GM18508 (cell line): ENCODE results near the gene DDN.

Experiments
- ATAC-seq: cut with Tn5 transposase; IDR thresholded peaks from one replicate; pipeline ENCODE4 v1.9.1; 2021; ENCODE audit warnings: moderate number of reproducible peaks; ENCODE audit not compliant: insufficient read depth, unreplicated experiment

Gene DDN

DNA sequence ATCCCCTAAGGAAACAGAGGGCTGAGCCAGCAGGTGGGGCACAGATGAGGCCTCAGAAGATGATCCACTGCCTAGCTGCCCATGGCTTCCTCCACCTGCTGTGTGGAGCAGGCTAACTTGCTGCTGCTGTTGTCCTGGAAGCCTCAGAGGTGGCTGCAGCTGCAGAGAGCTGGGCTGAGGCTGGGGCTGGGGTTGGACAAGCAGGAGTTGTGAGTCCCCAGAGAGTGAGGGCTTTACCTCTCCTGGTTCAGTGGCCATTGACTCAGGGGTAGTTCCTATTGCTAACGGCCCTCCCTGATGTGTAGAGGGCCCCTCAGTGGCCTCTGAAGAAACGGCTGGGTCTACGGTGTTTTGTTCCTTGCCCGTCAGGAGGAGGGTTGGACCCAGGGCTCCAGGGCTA, 33.1 kb upstream of the DDN start:
- ATAC-seq = no peak

DNA sequence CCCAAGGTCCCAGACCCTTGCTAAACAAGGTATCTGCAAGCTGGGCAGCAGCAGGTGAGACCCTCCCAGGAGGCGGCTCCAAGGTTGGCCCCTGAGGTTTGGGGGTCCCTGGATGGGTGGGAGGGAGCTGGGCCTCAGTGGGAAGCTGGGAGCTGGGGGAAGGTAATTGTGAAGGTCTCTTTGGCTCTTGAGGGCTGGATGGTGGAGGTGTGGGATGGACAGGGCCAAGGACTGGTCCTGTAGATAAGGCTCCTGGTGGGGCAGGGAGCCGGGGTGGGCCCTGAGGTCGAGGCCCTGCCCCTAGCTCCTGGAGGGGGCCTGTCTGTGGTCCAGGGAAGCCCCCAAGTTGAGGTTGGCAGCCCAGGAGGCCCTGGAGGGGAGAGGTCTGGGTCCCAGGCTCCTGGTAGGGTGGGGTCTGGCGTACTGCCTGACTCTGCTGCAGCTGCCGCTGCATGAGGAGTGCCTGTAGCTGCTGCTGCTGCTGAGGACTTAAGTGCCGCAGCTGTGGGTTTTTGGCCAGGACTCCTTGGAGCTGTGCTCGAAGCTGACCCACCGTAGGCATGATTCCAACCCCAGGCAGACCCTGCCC, 32.5 kb upstream of the DDN start:
- no peak for ATAC-seq

DNA sequence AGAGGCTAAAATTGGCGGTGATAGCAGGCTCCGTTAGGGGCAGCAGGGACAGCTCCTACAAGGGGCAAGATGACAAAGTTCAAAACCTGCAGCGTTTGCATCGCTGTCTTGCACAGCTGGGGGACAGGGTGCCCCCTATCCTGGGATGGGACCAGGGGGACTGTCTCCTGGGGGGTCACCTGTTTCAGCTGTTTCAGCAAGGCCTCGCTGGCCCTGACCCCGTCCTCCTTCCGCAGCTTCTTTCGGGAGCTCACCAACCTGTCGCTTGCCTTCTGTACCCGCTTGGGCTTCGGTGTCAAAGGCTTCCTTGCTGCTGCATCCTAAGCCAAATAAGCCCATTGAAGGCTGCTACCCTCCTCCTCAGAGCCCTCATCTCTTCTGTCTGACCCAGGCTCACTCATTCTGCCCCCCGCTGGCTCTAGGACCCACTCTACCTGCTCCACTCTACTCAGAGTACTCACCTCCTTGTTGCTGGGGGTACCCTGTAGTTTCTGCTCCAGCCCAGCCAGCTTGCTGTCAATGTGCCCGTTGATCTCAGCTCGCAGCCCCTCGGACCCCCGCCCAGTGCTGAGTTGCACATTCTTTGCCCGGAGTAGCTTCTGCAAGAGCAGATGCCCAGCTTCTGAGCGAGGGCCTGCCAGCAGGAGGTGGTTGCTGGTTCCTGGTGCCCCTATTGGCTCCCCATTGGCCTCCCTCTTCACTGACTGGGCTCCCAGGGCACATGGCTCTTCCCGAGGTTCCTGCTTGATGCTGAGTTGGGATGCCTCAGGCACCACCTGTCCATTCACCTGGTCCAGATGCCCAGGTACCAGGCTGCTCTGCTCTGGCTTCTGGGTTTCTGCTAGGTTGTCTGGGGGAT, 31.8 kb upstream of the DDN start:
- no peak for ATAC-seq

DNA sequence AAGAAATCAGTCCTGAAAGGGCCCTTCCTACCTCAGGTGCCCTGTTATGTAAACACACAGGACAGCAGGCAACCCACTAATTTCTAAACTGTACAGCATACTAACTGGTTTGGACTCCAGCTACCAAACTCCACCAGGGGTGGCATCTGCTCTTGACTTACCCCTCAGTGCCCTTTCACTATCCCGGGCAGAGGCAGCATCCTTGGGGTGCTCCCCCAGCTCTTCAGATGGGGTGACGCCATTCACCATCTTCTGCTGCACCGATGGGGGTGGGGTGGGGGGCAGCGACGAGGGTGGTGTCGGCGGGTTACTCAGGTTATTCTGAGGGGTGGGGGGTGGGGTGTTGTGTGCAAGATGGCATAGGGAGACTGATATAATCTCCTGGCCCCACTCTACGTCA, 30.9 kb upstream of the DDN start:
- no peak for ATAC-seq

DNA sequence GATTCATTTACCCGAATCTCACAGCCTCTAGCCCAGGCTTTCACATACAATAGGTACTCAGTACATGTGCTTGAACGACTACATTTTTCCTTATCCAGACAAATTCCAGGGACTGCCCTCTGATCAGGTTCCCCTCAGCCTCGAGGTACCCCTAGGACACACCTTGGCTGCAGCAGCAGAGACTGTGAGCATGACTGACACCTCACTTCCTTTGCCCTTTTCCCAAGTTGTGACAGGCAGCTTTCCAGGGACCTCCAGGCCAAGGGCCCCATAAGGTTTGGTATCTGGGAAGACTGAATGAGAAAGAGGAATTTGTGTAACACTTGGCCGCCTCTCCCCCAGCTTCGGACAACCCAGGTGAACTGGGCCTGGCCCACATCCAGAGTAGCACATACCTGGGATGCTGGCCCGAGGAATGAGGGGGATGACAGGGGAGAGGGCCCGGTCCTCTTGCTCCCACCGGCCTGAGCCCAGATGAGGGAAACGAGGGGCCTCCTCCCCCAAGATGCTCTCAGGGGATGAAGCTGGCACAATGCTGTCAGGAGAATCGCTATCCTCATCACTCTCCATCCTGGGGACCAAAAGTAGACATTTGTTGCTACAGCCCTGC, 29.6 kb upstream of the DDN start:
- ATAC-seq = no peak

DNA sequence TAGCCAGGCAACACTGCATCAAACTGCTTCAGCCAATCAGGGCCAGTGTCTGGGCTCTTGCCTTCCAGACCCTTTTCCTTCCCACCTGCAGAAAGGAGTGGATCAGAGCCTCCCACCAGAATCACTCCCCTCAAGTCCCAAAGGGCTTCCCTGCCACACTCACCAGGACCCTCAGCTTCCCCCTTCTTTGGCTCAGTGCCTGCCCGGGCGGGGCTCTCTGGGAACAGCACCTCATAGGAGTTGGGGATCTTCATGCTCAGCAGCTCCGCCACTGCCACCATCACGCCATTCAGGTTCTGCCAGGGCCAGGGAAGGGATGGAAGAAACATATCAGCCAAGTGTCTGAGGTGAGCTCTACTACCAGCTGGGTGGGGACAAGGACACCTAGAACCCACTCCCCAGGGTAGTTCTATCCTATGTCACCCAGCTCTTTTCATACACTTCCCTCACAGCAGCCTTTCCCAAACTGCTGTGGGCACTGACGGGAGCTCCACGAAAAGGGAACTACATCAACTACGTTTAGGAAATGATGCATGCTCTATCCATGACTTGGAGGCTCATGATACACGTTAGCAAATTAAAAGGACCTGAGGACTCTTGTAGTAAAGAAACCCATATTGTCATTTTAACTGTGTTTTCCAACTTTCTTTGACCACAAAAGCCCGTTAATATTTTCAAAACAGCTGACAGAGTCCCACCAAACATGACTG, 28.8 kb upstream of the DDN start:
- no peak for ATAC-seq

DNA sequence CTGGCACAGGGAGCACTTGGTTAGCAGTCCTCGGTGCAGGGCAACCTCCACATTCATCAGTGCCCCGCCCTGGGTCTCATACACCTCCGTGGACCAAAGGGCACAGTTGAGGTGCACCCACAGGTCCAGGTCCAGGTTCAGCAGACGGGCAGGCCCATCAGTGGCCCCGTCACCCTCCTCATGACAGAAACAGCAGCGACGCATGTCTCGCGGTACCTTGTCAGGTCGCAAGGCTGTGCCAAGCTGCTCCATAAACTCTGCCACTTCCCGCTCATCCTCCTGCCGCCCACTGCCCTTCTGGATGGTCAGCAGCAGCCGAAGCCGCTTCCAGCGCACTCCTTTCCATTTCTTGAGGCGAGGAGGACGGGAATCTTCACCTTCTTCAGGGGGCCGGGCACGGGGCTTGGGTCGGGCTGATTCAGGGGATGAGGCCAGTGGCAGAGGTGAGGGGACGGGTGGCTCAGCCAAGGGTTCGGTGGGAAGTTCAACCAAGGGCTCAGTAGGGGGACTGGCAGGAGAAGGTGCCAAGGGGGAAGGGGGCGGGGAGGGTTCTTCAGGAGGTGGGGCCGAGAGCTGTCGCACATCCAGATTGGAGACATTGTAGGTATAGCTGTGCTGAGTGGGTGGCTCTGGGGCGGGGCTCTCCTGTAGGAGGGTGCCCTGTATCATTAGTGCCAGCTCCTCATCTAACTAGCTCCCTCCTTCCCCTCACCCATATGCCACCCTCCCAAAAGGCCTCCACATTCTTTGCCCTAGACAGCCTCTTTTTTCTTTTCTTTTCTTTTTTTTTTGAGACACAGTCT, 27.7 kb upstream of the DDN start:
- ATAC-seq = no peak

DNA sequence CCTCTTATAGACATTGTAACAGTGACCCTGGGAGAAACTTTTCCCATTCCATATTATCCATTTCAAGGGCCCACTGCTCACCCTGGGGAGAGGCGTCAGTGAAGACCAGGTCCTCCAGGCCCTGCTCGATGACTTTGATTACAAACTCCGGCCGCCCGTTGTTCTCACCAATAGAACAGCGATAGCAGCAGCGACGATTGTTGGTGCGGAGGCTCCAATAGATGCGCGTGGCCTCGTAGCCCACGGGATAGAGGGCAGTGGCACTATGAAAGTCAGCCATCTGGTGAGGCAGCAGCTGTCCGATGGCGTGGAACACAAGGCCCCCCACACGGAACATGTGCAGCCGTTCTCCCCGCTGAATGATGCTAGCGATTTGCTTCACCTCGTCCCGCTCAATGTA, 26.9 kb upstream of the DDN start:
- ATAC-seq = no peak

DNA sequence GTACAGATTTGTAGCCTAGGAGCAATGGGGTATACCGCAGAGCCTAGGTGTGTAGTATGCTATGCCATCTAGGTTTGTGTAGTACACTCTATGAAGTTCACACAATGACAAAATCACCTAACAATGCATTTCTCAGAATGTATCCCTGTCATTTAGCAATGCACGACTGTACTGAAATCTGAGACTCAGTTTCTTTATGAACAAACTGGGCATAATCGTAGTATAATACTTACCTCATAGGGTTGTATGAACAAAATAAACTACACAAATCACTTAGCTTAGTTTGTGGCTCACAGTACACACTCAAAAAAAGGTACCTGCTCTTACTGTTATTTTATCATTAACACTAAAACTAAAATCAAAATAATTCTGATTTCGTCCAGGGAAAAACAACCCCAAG, 26.3 kb upstream of the DDN start:
- no peak for ATAC-seq

DNA sequence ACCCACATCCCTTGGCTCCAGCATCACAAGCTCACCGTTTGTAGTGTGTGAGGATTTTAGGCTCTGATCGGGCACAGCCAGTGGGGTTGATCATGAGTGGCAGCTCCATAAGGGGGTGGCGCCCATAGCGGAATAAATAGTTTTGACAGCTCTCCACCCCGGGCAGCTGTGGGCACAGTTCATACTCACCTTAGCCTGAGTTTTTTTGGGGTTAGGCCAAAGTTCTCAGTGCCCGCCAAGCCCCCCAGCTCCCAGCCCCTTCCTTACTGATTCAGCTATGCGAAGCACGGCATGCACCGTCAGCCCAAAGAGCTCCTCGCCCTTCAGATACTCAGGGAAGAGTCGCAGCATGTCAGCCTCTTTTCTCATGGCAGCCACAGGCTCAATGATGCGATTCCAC, 25.4 kb upstream of the DDN start:
- ATAC-seq = no peak

DNA sequence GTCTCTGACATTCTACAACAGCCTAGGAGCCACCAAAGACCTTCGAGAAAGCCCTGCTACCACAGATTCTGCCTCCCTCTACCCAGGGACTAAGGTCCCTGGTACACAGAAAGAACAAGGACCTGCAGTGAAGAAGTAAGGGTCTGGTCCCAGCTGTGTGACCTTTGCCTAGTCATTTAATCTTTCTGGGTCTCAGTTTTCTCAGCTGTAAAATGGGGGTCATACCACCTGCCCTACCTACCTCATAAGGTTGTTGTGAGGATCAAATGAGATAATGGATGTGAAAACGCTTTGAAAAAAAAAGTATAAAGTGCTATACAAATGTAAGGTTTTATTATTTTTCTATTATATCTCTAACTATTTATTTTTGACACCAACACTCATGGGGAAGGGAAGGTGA, 24.6 kb upstream of the DDN start:
- ATAC-seq = no peak

DNA sequence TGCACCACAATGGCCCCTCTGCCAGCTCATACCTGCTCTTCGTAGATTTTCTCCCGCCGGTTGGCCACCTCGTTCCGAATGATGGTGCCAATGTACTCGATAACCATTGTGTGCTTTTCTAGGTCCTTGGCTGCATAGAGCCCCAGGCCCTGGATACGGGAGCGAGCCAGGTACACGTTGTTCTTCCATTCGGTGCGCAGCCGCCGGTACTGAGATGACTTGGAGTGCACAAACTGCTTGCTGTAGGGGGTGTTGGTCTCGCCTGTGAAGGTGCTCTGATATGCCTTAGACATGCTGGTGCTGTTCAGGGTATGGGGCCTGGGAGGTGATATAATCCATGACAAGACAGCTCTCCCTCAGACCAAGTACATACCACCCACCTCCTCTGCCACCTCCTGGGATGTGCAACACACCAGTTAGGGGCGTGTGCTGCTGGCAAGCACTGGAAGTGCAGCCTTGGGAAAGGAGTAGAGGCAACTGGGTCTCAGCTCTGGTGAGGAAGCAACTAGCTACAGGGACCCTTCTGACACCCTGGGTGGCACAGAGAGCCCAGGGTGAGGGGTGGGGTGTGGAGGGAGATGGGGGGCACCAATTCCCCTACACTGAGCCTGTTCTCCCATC, 23.5 kb upstream of the DDN start:
- ATAC-seq = no peak

DNA sequence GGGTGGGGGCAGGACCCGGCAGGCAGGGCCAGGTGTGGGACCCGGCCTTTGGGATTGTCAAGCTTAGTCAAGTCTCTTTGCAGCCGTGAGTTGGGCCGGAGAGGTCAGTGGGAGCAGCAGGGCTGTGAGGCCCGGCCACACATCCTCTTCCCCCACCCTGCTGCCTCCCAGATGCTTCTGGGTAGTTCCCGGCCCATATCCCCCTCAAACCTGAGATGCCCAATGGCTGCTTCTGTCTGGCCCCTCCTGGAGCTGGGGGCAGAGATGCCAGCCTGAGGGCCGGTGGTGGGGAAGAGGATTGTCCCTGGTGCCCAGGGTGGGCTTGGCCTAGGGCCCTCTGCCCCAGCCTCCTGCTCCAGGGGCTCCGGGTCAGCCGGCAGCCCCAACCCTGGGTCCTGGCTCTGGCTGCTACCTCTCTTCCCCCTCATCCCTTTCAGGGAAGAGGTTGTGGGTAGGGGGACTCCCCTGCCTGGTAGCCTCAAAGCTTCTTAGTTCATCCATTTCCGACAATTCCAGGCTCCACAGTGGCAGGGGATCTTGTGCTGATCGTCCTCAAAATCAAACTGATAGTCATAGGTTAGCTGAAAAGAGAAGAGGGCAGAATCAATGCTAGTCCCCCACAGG, 22.2 kb upstream of the DDN start:
- ATAC-seq = no peak

DNA sequence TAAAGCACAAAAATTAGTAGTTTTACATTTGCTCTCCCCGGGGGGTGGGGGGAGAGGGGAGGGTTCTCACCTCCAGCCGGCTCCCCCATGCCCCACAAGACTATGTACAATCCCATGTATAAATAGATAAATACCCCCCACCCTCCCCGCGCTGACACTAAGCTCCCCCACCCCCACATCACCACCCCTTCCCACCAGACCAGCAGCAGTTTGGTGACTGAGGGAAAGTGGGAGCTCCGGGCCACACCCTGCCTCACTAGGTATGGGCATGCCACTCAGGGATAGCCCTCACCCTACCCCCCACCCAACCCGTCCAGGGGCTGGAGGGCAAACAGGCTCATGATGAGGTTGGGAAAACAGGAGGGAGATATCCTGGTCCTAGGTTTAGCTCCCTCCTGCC, 21.3 kb upstream of the DDN start:
- no peak for ATAC-seq

DNA sequence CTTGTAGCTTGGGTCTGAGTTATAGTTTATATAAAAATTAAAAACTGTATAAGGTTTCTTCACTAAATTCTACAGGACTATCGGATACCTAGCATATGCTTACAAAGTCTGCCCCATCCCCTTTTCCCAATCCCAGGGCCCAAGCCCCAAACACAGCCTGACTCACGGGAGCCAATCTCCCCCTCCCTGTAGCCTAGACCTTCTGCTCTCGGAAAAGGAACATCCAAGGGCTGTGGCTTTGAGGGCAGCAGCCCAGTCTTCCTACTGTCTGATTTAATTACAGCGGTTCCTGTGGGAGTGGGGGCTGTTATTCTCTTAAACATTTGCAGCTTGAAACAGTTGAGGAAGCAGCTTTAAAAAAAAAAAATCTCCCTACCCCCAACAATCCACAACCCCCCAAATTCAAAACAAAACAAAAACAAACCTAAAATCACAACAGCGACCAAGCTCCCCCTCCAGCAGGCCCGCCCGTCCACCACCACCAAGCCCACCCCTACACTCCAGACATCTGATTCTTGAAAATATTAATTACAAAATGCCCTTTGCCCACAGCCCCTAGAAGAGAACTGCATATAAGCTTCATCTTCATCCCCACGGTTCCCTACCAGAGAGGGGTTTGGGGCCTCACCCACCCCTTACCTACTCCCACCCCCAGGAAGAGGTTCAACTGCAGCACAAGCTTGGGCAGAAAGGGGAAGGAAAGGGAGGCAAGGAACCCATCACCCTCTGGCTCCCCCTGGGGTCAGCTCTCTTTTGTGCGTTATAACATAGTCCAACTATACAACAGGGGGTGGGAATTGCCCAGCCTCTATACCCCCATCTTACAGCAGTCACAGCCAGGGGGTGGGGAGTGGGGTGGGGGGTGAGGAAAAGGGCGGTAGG, 20.5 kb upstream of the DDN start:
- ATAC-seq = no peak

DNA sequence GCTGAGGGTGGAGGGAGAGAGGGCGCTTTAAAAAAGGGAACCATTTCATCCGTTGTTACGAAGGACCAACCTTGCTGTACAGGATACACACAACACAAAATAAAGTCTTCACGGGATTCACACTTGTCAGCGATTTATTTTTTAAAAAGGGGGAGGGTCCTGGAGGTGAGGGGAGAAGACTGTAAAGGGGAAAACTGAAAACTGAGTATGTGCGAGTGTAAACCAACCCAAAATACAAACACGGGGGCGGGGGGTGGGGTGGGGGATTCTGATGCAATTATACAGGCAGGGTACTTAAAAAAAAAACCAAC, 19.9 kb upstream of the DDN start:
- no peak for ATAC-seq

DNA sequence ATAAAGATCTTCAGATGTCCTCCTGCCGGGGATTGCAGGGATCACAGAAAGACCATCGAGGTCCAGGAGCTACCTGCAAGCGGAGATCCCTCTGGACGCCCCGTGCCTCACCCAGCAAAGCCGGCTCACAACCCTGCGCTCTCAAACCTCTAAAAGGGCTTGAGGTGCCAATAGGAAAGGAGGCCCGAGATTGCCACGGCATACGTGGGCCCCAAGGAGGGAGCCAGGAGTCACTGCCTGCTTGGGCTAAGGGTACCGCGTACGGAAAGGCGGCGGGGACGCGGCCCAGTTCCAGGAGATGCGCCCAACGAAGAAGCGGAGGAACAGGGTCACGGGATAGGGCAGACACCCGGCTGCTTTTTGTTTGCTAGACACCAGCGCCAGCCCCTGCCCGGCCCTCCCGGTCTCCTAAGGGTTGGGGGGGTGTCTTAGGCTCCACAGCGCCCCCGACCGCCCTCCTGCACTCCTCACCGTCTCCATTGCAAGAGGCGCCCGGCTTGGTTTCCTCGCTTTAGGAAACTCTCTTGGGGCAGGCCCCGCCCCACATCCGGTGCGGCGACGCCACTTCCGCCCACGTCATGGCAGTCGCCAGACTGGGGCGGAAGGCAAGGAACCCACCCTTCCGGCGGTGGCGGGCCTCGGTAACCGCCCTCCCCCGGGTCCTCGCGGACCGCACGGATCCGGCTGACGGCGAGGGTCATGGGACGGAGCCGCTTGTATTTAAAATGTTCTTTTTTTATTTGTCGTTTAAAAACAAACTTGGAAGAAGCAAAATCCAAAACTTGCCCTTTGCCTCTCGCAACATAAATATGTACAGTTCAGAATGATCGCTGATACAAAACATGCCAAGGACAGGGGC, 19.3 kb upstream of the DDN start, which contains the start of gene PRKAG1:
Gene PRKAG1 (minus strand): TSS at position 516 of the 859 bp plus-strand sequence. CDS start 36 bp downstream, at position 480.
- ATAC-seq = peak; percentile 63

DNA sequence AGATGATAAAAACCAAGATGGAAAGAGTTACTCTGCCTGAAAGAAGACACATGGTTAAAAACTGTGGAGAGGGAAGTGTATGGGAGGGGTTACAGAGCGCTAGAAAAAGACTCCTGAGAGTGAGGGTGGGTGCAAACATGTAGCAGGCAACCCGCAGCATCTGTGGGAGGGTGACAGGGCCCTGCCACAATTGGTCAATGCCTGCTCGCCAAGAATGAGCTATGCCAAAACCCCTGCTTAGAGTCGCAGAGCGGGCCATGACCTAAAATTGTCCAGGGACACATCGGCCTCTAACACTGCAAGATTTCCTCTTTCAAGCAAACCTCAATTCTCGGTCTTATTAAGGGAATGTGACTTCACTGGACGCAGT, 18.7 kb upstream of the DDN start:
- no peak for ATAC-seq
